Measurements from ENCODE around the gene PTGES2. TPM values are rescaled to one million over a fixed set of nuclear protein-coding genes. Genes with fewer than 3 reads are reported as not detected.

The PTGES2 gene
- total RNA-seq, 1 donor from 2014 or later, result 101 TPM

DNA sequence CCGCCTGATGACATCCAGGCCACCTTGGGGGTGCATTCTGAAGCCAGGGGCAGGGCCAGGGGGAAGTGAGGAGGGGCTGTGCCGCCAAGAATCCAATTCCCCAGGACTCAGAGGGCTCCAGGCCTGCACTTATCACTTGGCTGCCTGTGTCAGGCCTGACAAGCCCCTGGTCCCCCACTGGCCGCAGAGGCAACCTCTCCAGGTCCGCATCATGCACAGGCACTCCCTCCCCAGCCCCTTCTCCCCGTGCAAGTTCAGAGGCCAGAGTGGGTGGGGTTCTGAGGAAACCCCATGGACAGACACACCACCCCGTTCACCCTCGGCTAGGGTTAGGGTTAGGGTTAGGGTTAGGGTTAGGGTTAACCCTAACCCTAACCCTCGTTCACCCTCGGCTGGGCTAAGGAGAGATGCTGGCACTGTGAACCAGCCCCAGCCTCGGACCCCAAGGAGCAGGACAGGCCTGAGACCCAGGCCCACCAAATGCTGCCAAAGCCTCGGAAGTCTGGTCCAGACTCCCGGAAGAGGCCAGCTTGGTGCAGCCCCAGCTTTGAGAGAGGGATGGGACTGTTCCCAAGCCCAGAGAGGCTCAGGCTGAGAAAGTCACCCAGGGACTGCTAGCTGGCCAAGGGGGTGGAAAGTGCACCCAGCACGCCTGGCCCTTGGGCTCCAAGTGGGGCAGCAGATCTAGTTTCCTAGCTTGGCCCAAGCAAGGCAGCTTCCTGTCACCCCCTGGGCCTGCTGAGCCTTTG lies 26.6 kb upstream of the PTGES2 start:
- peaks cover 21% of the 10 kb centered on the region for H3K4me1 ChIP-seq
- no peaks in the 10 kb centered on the region for H3K27me3 ChIP-seq
- H3K36me3 ChIP-seq, result no peaks in the 10 kb centered on the region
- no peak for DNase-seq (ENCODE audit: extremely low spot score in 2 of 2)
- intact Hi-C loops (cut with DNase I), result no loop called here
- H3K9me3 ChIP-seq, result no peaks in the 10 kb centered on the region
- no peak overlapping the region for H3K27ac ChIP-seq
- H3K4me3 ChIP-seq, result no peak overlapping the region
- no peak for TF ChIP-seq POLR2A (IDR thresholded peaks at IDR 0.05)

GRCh38 chr9:128153060-128153946 lies 25.8 kb upstream of the PTGES2 start:
- no peak overlapping the region for H3K4me3 ChIP-seq
- H3K36me3 ChIP-seq, result no peaks in the 10 kb centered on the region
- peaks cover 28% of the 10 kb centered on the region for H3K4me1 ChIP-seq
- DNase-seq (ENCODE audit: extremely low spot score in 2 of 2), result no peak
- no peak for TF ChIP-seq POLR2A (IDR thresholded peaks at IDR 0.05)
- no peak for TF ChIP-seq CTCF (IDR thresholded peaks at IDR 0.05)
- no peak for TF ChIP-seq POLR2AphosphoS5 (IDR thresholded peaks at IDR 0.05; ENCODE audit: insufficient read depth in 1 of 2, low read depth in 1 of 2)
- no peaks in the 10 kb centered on the region for H3K9me3 ChIP-seq
- no peaks in the 10 kb centered on the region for H3K27me3 ChIP-seq
- intact Hi-C loops (cut with DNase I), result no loop called here
- no peak overlapping the region for H3K27ac ChIP-seq

DNA sequence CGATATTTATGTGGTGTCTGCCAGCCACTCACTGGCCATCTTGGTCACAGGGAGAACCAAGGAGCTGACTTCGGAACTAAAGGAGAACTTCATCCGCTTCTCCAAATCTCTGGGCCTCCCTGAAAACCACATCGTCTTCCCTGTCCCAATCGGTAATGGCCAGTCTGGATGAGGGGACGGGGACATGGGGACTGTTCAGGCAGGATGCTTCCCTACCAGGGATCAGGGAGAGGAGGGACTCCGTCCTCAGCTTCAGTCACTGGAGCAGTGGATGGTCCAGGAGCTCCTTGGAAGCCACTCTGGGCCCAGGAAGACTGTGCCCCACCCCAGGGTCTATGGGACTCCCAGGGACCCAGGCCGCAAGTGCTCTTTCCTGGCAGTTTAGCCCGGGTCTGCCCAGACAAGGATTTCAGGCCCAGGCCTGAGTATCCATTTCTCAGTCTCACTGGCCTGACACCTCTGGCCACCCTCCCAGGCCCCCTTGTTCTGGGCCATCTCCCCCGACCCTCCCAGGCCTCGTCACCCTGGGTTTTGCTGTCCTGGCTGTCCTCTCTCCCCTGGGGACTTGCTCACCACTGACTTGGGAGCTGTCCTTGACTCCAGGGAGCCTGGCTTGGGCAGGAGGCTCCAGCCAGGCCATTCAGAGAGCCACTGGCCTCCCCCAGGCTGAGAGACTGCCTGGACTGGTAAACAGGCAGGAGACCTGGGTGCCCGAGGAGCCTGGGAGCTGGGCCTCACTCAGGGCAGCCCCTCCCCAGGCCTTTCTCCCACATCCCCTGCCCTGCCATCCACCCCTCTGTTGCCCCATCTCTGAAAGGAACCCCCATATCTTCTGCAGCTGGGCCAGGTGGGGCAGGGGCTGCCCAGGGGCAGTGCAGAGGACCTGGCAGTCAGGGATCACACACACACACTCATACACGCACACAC lies 24.9 kb upstream of the PTGES2 start:
- intact Hi-C loops (cut with DNase I), result no loop called here
- Histone ChIP-seq H3K4me1 (peaks cover 31% of the 10 kb centered on the region), H3K9me3 (no peaks in the 10 kb centered on the region), H3K36me3 (no peaks in the 10 kb centered on the region), H3K27ac (no peak overlapping the region), H3K4me3 (no peak overlapping the region), H3K27me3 (no peaks in the 10 kb centered on the region)
- TF ChIP-seq POLR2AphosphoS5 (IDR thresholded peaks at IDR 0.05; ENCODE audit: insufficient read depth in 1 of 2, low read depth in 1 of 2) (no peak), CTCF (IDR thresholded peaks at IDR 0.05) (no peak), POLR2A (IDR thresholded peaks at IDR 0.05) (no peak)
- DNase-seq (ENCODE audit: extremely low spot score in 2 of 2), result no peak

GRCh38 chr9:128151309-128152132 lies 24.0 kb upstream of the PTGES2 start:
- intact Hi-C loops (cut with DNase I), result no loop called here
- DNase-seq (ENCODE audit: extremely low spot score in 2 of 2), result no peak
- Histone ChIP-seq H3K27ac (no peak overlapping the region), H3K36me3 (no peaks in the 10 kb centered on the region), H3K27me3 (no peaks in the 10 kb centered on the region), H3K9me3 (no peaks in the 10 kb centered on the region), H3K4me3 (no peak overlapping the region), H3K4me1 (peaks cover 31% of the 10 kb centered on the region)
- no peak for TF ChIP-seq POLR2AphosphoS5 (IDR thresholded peaks at IDR 0.05; ENCODE audit: insufficient read depth in 1 of 2, low read depth in 1 of 2)
- no peak for TF ChIP-seq POLR2A (IDR thresholded peaks at IDR 0.05)
- no peak for TF ChIP-seq CTCF (IDR thresholded peaks at IDR 0.05)

All from vagina (tissue), 2 donors.